SU-DHL-6 (cell line): ENCODE results near the gene URI1.

Experiments
- H2AFZ ChIP-seq: fragments of 200-600 bp; sonication (generic); 2 replicates; pipeline ENCODE4 v1.6.1; 2014; ENCODE audit warnings: low read depth, mild to moderate bottlenecking, moderate library complexity, mixed read lengths, antibody characterized with exemption, low read length; ENCODE audit not compliant: severe bottlenecking
- H3F3A ChIP-seq: fragments of 200-600 bp; shearing (Covaris generic); 2 replicates; pipeline ENCODE4 v1.6.0; 2016; ENCODE audit warnings: antibody characterized with exemption, mild to moderate bottlenecking; ENCODE audit not compliant: insufficient read depth
- H3K27ac ChIP-seq: fragments of 200-600 bp; sonication (generic); 2 replicates; pipeline ENCODE4 v1.5.1; 2016; ENCODE audit warnings: low read depth, mild to moderate bottlenecking, low read length, moderate library complexity, mixed read lengths
- H3K27me3 ChIP-seq: fragments of 200-600 bp; sonication (generic), shearing (Covaris generic); 2 replicates; pipeline ENCODE4 v1.6.0; 2014; ENCODE audit warnings: mild to moderate bottlenecking, low read length
- H3K36me3 ChIP-seq: fragments of 200-600 bp; sonication (generic); 2 replicates; pipeline ENCODE4 v1.6.1; 2014; ENCODE audit warnings: mild to moderate bottlenecking, low read length, mixed read lengths
- H3K4me2 ChIP-seq: fragments of 300-600, 200-600 bp; shearing (Covaris generic), sonication (generic); 2 replicates; pipeline ENCODE4 v1.6.0; 2014; ENCODE audit warnings: low read length, low read depth, mild to moderate bottlenecking; ENCODE audit not compliant: poor library complexity, severe bottlenecking
- H3K4me3 ChIP-seq: fragments of 200-600 bp; sonication (generic); 2 replicates; pipeline ENCODE4 v1.5.1; 2014; ENCODE audit warnings: antibody characterized with exemption, low read length, mild to moderate bottlenecking, mixed read lengths; ENCODE audit not compliant: insufficient read depth, poor library complexity, severe bottlenecking
- H3K79me2 ChIP-seq: fragments of 200-600 bp; sonication (generic); 2 replicates; pipeline ENCODE4 v1.6.1; 2014; ENCODE audit warnings: mild to moderate bottlenecking, low read length, moderate library complexity; ENCODE audit not compliant: insufficient read depth
- H3K9ac ChIP-seq: fragments of 200-600 bp; sonication (generic); 2 replicates; pipeline ENCODE4 v1.7.0; 2014; ENCODE audit warnings: mild to moderate bottlenecking, low read length
- H3K9me2 ChIP-seq: fragments of 200-600 bp; sonication (generic); replicated peaks from 2 replicates; pipeline ENCODE4 v1.6.1; 2014; ENCODE audit warnings: low read length; ENCODE audit not compliant: insufficient read depth
- H3K9me3 ChIP-seq: fragments of 200-600 bp; sonication (generic); 2 replicates; pipeline ENCODE4 v1.6.1; 2014; ENCODE audit warnings: low read length, mixed read lengths; ENCODE audit not compliant: insufficient read depth
- H4K20me1 ChIP-seq: fragments of 200-600 bp; sonication (generic); 2 replicates; pipeline ENCODE4 v1.6.1; 2014; ENCODE audit warnings: low read depth, mild to moderate bottlenecking, antibody characterized with exemption, low read length, moderate library complexity, mixed read lengths
- CTCF ChIP-seq: fragments of 200-600 bp; sonication (generic); IDR thresholded peaks from one replicate; pipeline ENCODE4 v1.5.1; 2017; ENCODE audit warnings: antibody characterized with exemption, mild to moderate bottlenecking, low read length, moderate library complexity; ENCODE audit not compliant: insufficient read depth, poor library complexity, severe bottlenecking
- EZH2phosphoT487 ChIP-seq: fragments of 200-600 bp; sonication (generic), shearing (Covaris generic); conservative IDR thresholded peaks from 2 replicates; pipeline ENCODE4 v1.6.1; 2018; ENCODE audit warnings: mild to moderate bottlenecking, antibody characterized with exemption, low read length, moderate library complexity, mixed read lengths

Gene URI1

GRCh38 chr19:30028118-30028991, 86.3 kb downstream of the URI1 start:
- Histone ChIP-seq H3F3A (no peaks in the 10 kb centered on the region), H3K9ac (no peak overlapping the region), H4K20me1 (no peaks in the 10 kb centered on the region; the same call in 1 of the 2 replicates), H3K27ac (no peak overlapping the region), H3K9me2 (no peaks in the 10 kb centered on the region), H3K9me3 (no peaks in the 10 kb centered on the region), H3K4me2 (no peak overlapping the region), H3K4me3 (no peak overlapping the region), H3K79me2 (no peaks in the 10 kb centered on the region; the same call in 1 of the 2 replicates), H3K36me3 (peaks cover 8% of the 10 kb centered on the region; the same call in 1 of the 2 replicates), H3K27me3 (no peaks in the 10 kb centered on the region), H2AFZ (no peak overlapping the region)
- no peak for TF ChIP-seq CTCF
- no peak for TF ChIP-seq EZH2phosphoT487

- TF ChIP-seq CTCF (no peak), EZH2phosphoT487 (no peak)
- Histone ChIP-seq H2AFZ (no peak overlapping the region), H3K27ac (no peak overlapping the region), H3K9me2 (no peaks in the 10 kb centered on the region), H3K79me2 (no peaks in the 10 kb centered on the region; the same call in 1 of the 2 replicates), H3K4me3 (no peak overlapping the region), H4K20me1 (no peaks in the 10 kb centered on the region; the same call in 1 of the 2 replicates), H3K9me3 (no peaks in the 10 kb centered on the region), H3K36me3 (peaks cover 14% of the 10 kb centered on the region; the same call in 1 of the 2 replicates), H3K4me2 (no peak overlapping the region), H3F3A (no peaks in the 10 kb centered on the region), H3K27me3 (no peaks in the 10 kb centered on the region), H3K9ac (no peak overlapping the region)
Measured at GRCh38 chr19:30028992-30029343, 86.9 kb downstream of the URI1 start.

- H3K27me3 ChIP-seq = no peaks in the 10 kb centered on the region
- TF ChIP-seq EZH2phosphoT487 (no peak), CTCF (no peak)
- no peak overlapping the region for H3K9ac ChIP-seq
- H3K79me2 ChIP-seq = no peaks in the 10 kb centered on the region; the same call in 1 of the 2 replicates
- no peak overlapping the region for H2AFZ ChIP-seq
- H3K4me2 ChIP-seq = no peak overlapping the region
- no peaks in the 10 kb centered on the region for H3F3A ChIP-seq
- no peak overlapping the region for H3K27ac ChIP-seq
- H3K36me3 ChIP-seq = peaks cover 17% of the 10 kb centered on the region; the same call in 1 of the 2 replicates
- H4K20me1 ChIP-seq = no peaks in the 10 kb centered on the region; the same call in 1 of the 2 replicates
- no peak overlapping the region for H3K4me3 ChIP-seq
- H3K9me2 ChIP-seq = no peaks in the 10 kb centered on the region
- H3K9me3 ChIP-seq = no peaks in the 10 kb centered on the region
Measured at GRCh38 chr19:30029721-30030510, 87.9 kb downstream of the URI1 start.
